Smooth muscle cell (in vitro differentiated cells): ENCODE measurements around the gene GAS7. TPM values are rescaled to one million over a fixed set of nuclear protein-coding genes. Genes with fewer than 3 reads are reported as not detected.

Source experiments
- DNase-seq: peaks from one replicate; lab custom pipeline; 2025; ENCODE audit not compliant: unreplicated experiment; lab: John Stamatoyannopoulos, UW
- H2AFZ ChIP-seq: fragments of 200-600 bp; sonication (generic); 2 replicates; pipeline ENCODE4 v1.6.0; 2016; ENCODE audit warnings: antibody characterized with exemption, low read depth, mild to moderate bottlenecking
- H3F3A ChIP-seq: fragments of 200-600 bp; sonication (generic); 2 replicates; pipeline ENCODE4 v1.6.0; 2017; ENCODE audit warnings: antibody characterized with exemption, low read depth
- H3K27ac ChIP-seq: fragments of 200-600 bp; sonication (generic); 2 replicates; pipeline ENCODE4 v1.5.1; 2016; ENCODE audit warnings: low read depth, mild to moderate bottlenecking
- H3K27me3 ChIP-seq: fragments of 200-600 bp; sonication (generic); 2 replicates; pipeline ENCODE4 v1.6.1; 2016; ENCODE audit warnings: low read depth, mild to moderate bottlenecking
- H3K36me3 ChIP-seq: fragments of 200-600 bp; sonication (generic); 2 replicates; pipeline ENCODE4 v1.5.1; 2016; ENCODE audit warnings: low read depth
- H3K4me1 ChIP-seq: fragments of 200-600 bp; sonication (generic); 2 replicates; pipeline ENCODE4 v1.5.1; 2016; ENCODE audit warnings: low read depth
- H3K4me2 ChIP-seq: fragments of 200-600 bp; sonication (generic); 2 replicates; pipeline ENCODE4 v1.6.0; 2016; ENCODE audit warnings: mild to moderate bottlenecking
- H3K4me3 ChIP-seq: fragments of 200-600 bp; sonication (generic); 2 replicates; pipeline ENCODE4 v1.5.1; 2016; ENCODE audit warnings: mild to moderate bottlenecking
- H3K79me2 ChIP-seq: fragments of 200-600 bp; sonication (generic); 2 replicates; pipeline ENCODE4 v1.6.0; 2016; ENCODE audit warnings: low read depth, mild to moderate bottlenecking
- H3K9ac ChIP-seq: fragments of 200-600 bp; sonication (generic); 2 replicates; pipeline ENCODE4 v1.6.0; 2016; ENCODE audit warnings: low read depth
- H3K9me3 ChIP-seq: fragments of 200-600 bp; sonication (generic); replicated peaks from 2 replicates; pipeline ENCODE4 v1.5.1; 2016; ENCODE audit warnings: low read depth
- H4K20me1 ChIP-seq: fragments of 200-600 bp; sonication (generic); 2 replicates; pipeline ENCODE4 v1.6.0; 2016; ENCODE audit warnings: low read depth
- CTCF ChIP-seq: fragments of 200-600 bp; sonication (generic); IDR thresholded peaks from 2 replicates; pipeline ENCODE4 v1.5.1; 2017; ENCODE audit warnings: borderline replicate concordance, mild to moderate bottlenecking, antibody characterized with exemption; ENCODE audit not compliant: insufficient read depth, poor library complexity, severe bottlenecking
- WGBS: methylation state at CpG from one replicate; pipeline ENCODE4 v1.1.7; 2016; ENCODE audit warnings: low lambda C conversion rate; 5-methylcytosine and 5-hydroxymethylcytosine counted together
- polyA plus RNA-seq: library from polyadenylated mRNA; unstranded; fragments of >200 nt; fragmentation: Nextera tagmentation; extraction: Ambion mirVana; gene quantifications from 2 replicates; pipeline ENCODE4 v1.2.1, GENCODE V29; 2016
- total RNA-seq: library from RNA; depleted of rRNA; stranded (reverse); fragments of >200 nt; gene quantifications from 2 replicates; pipeline ENCODE4 v1.2.3, GENCODE V29; 2014

The GAS7 gene
- total and polyA plus RNA-seq, 2 experiments from 2014 or later: 86.8 to 103 TPM

- Histone ChIP-seq H3K36me3 (no peaks in the 10 kb centered on the region), H3K27me3 (no peaks in the 10 kb centered on the region), H3F3A (no peaks in the 10 kb centered on the region), H3K4me1 (peaks cover 5% of the 10 kb centered on the region), H3K27ac (peak overlapping the region; percentile 85), H3K4me2 (peak overlapping the region; percentile 40), H3K4me3 (no peak overlapping the region), H3K9me3 (no peaks in the 10 kb centered on the region), H3K79me2 (peaks cover 95% of the 10 kb centered on the region), H3K9ac (peak overlapping the region; percentile 35), H4K20me1 (peaks cover 98% of the 10 kb centered on the region), H2AFZ (no peak overlapping the region)
- TF ChIP-seq CTCF: no peak
- 59% methylated on average over 8 of the region's 8 CpGs for WGBS
- no peak for DNase-seq
Observed at GRCh38 chr17:10051112-10051511, 147.3 kb downstream of the GAS7 start.

GRCh38 chr17:10050597-10051101 lies 147.8 kb downstream of the GAS7 start:
- H2AFZ ChIP-seq: no peak overlapping the region
- no peak for TF ChIP-seq CTCF
- H3K9me3 ChIP-seq: no peaks in the 10 kb centered on the region
- H3K9ac ChIP-seq: peak overlapping the region; percentile 31
- peaks cover 98% of the 10 kb centered on the region for H4K20me1 ChIP-seq
- no peaks in the 10 kb centered on the region for H3K36me3 ChIP-seq
- H3K4me2 ChIP-seq: peak overlapping the region; percentile 40
- H3K27me3 ChIP-seq: no peaks in the 10 kb centered on the region
- 42% methylated on average over 3 of the region's 3 CpGs for WGBS
- DNase-seq: no peak
- H3K27ac ChIP-seq: peak overlapping the region; percentile 85
- H3K79me2 ChIP-seq: peaks cover 95% of the 10 kb centered on the region
- H3F3A ChIP-seq: no peaks in the 10 kb centered on the region
- H3K4me1 ChIP-seq: peaks cover 5% of the 10 kb centered on the region
- no peak overlapping the region for H3K4me3 ChIP-seq

GRCh38 chr17:10048629-10049350 lies 149.6 kb downstream of the GAS7 start:
- Histone ChIP-seq H3K27ac (no peak overlapping the region), H3K4me1 (peaks cover 5% of the 10 kb centered on the region), H2AFZ (no peak overlapping the region), H3K36me3 (no peaks in the 10 kb centered on the region), H3F3A (no peaks in the 10 kb centered on the region), H3K9me3 (no peaks in the 10 kb centered on the region), H3K4me3 (no peak overlapping the region), H4K20me1 (peaks cover 98% of the 10 kb centered on the region), H3K4me2 (no peak overlapping the region), H3K79me2 (peaks cover 94% of the 10 kb centered on the region), H3K9ac (no peak overlapping the region), H3K27me3 (no peaks in the 10 kb centered on the region)
- no peak for DNase-seq
- TF ChIP-seq CTCF: no peak
- WGBS: 93% methylated on average over 7 of the region's 7 CpGs
